Measurements from ENCODE around the gene SH3GL1. TPM values are rescaled to one million over a fixed set of nuclear protein-coding genes. Genes with fewer than 3 reads are reported as not detected.

Gene SH3GL1
- total and polyA plus RNA-seq, 9 of the 15 experiments (the other 6 are each of a cell fraction or from before 2014, with no cell fraction given) = 1.7 to 75.3 (median 25.7) TPM

GRCh38 chr19:4375164-4376027, 25.0 kb downstream of the SH3GL1 start (continued):
- TF ChIP-seq, protein P1, sequence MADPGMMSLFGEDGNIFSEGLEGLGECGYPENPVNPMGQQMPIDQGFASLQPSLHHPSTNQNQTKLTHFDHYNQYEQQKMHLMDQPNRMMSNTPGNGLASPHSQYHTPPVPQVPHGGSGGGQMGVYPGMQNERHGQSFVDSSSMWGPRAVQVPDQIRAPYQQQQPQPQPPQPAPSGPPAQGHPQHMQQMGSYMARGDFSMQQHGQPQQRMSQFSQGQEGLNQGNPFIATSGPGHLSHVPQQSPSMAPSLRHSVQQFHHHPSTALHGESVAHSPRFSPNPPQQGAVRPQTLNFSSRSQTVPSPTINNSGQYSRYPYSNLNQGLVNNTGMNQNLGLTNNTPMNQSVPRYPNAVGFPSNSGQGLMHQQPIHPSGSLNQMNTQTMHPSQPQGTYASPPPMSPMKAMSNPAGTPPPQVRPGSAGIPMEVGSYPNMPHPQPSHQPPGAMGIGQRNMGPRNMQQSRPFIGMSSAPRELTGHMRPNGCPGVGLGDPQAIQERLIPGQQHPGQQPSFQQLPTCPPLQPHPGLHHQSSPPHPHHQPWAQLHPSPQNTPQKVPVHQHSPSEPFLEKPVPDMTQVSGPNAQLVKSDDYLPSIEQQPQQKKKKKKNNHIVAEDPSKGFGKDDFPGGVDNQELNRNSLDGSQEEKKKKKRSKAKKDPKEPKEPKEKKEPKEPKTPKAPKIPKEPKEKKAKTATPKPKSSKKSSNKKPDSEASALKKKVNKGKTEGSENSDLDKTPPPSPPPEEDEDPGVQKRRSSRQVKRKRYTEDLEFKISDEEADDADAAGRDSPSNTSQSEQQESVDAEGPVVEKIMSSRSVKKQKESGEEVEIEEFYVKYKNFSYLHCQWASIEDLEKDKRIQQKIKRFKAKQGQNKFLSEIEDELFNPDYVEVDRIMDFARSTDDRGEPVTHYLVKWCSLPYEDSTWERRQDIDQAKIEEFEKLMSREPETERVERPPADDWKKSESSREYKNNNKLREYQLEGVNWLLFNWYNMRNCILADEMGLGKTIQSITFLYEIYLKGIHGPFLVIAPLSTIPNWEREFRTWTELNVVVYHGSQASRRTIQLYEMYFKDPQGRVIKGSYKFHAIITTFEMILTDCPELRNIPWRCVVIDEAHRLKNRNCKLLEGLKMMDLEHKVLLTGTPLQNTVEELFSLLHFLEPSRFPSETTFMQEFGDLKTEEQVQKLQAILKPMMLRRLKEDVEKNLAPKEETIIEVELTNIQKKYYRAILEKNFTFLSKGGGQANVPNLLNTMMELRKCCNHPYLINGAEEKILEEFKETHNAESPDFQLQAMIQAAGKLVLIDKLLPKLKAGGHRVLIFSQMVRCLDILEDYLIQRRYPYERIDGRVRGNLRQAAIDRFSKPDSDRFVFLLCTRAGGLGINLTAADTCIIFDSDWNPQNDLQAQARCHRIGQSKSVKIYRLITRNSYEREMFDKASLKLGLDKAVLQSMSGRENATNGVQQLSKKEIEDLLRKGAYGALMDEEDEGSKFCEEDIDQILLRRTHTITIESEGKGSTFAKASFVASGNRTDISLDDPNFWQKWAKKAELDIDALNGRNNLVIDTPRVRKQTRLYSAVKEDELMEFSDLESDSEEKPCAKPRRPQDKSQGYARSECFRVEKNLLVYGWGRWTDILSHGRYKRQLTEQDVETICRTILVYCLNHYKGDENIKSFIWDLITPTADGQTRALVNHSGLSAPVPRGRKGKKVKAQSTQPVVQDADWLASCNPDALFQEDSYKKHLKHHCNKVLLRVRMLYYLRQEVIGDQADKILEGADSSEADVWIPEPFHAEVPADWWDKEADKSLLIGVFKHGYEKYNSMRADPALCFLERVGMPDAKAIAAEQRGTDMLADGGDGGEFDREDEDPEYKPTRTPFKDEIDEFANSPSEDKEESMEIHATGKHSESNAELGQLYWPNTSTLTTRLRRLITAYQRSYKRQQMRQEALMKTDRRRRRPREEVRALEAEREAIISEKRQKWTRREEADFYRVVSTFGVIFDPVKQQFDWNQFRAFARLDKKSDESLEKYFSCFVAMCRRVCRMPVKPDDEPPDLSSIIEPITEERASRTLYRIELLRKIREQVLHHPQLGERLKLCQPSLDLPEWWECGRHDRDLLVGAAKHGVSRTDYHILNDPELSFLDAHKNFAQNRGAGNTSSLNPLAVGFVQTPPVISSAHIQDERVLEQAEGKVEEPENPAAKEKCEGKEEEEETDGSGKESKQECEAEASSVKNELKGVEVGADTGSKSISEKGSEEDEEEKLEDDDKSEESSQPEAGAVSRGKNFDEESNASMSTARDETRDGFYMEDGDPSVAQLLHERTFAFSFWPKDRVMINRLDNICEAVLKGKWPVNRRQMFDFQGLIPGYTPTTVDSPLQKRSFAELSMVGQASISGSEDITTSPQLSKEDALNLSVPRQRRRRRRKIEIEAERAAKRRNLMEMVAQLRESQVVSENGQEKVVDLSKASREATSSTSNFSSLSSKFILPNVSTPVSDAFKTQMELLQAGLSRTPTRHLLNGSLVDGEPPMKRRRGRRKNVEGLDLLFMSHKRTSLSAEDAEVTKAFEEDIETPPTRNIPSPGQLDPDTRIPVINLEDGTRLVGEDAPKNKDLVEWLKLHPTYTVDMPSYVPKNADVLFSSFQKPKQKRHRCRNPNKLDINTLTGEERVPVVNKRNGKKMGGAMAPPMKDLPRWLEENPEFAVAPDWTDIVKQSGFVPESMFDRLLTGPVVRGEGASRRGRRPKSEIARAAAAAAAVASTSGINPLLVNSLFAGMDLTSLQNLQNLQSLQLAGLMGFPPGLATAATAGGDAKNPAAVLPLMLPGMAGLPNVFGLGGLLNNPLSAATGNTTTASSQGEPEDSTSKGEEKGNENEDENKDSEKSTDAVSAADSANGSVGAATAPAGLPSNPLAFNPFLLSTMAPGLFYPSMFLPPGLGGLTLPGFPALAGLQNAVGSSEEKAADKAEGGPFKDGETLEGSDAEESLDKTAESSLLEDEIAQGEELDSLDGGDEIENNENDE (IDR thresholded peaks at IDR 0.05; ENCODE audit: low read depth, low read length) = no peak
- TF ChIP-seq RAD51 (IDR thresholded peaks at IDR 0.05; ENCODE audit: borderline replicate concordance, low read depth) = no peak
- TF ChIP-seq XRCC5 (IDR thresholded peaks at IDR 0.05; ENCODE audit: low read depth, low read length) = peak; percentile 96
- peak; percentile 95 for TF ChIP-seq NFIC (IDR thresholded peaks at IDR 0.05)
- no peak for TF ChIP-seq ZNF408 (CRISPR knock-in tag; IDR thresholded peaks at IDR 0.05; ENCODE audit: low read depth)
- TF ChIP-seq NUFIP1 (IDR thresholded peaks at IDR 0.05; ENCODE audit: partially characterized antibody) = no peak
- peak; percentile 77; the same call in 1 of the 2 replicates for TF ChIP-seq ZNF384 (IDR thresholded peaks at IDR 0.05; ENCODE audit: low read depth, low read length)
- no peak for TF ChIP-seq ZNF253 (CRISPR knock-in tag; conservative IDR thresholded peaks at IDR 0.05)
- TF ChIP-seq ETV6 (IDR thresholded peaks at IDR 0.05; ENCODE audit: borderline replicate concordance in 1 of 2, low read depth in 2 of 2, low read length in 1 of 2) = no peak
- TF ChIP-seq ETV6 (CRISPR knock-in tag; IDR thresholded peaks at IDR 0.05; ENCODE audit: borderline replicate concordance) = no peak
- TF ChIP-seq NFE2 (IDR thresholded peaks at IDR 0.05; ENCODE audit: low read depth) = peak; percentile 35; the same call in 1 of the 2 replicates
- peak; percentile 78 for TF ChIP-seq FOSL1 (tag; conservative IDR thresholded peaks at IDR 0.05)
- TF ChIP-seq MEIS2 (IDR thresholded peaks at IDR 0.05; ENCODE audit: partially characterized antibody) = peak; percentile 58
- TF ChIP-seq MAZ (CRISPR knock-in tag; conservative IDR thresholded peaks at IDR 0.05 in 1 of 2, IDR thresholded peaks at IDR 0.05 in 1 of 2) = peak in 1 of 2 experiments; percentile 90; a peak in 2 of 4 replicates
- TF ChIP-seq SNIP1 (IDR thresholded peaks at IDR 0.05; ENCODE audit: low read depth) = no peak
- TF ChIP-seq NCOA4 (IDR thresholded peaks at IDR 0.05; ENCODE audit: partially characterized antibody) = no peak

All from K562 (cell line).